ENCODE data around the gene TMEM132C.

DNA sequence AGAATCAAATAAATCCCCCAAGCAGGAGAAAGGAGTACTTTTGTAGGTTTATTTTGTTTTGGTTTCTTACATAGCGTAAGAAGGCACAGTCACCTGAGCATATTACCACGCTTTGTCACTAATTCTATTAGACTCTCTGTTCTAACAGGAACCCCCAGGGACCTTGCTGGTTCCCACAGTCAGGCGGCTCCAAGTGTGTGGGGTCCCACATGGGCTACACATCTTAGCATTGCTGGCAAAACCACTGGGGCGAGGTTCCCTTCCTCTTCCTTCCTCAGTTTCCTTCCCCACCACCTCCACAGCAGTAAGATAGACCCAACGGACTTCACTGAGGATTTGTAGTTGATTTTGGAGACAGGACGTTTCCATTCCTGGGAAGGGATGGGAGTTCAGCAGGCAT, 49.1 kb downstream of the TMEM132C start:
- TF ChIP-seq, protein P1, sequence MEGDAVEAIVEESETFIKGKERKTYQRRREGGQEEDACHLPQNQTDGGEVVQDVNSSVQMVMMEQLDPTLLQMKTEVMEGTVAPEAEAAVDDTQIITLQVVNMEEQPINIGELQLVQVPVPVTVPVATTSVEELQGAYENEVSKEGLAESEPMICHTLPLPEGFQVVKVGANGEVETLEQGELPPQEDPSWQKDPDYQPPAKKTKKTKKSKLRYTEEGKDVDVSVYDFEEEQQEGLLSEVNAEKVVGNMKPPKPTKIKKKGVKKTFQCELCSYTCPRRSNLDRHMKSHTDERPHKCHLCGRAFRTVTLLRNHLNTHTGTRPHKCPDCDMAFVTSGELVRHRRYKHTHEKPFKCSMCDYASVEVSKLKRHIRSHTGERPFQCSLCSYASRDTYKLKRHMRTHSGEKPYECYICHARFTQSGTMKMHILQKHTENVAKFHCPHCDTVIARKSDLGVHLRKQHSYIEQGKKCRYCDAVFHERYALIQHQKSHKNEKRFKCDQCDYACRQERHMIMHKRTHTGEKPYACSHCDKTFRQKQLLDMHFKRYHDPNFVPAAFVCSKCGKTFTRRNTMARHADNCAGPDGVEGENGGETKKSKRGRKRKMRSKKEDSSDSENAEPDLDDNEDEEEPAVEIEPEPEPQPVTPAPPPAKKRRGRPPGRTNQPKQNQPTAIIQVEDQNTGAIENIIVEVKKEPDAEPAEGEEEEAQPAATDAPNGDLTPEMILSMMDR (IDR thresholded peaks at IDR 0.05): no peak
- TF ChIP-seq ETV6 (CRISPR knock-in tag; IDR thresholded peaks at IDR 0.05) (no peak), USF2 (CRISPR knock-in tag; IDR thresholded peaks at IDR 0.05) (no peak), FOXJ3 (CRISPR knock-in tag; IDR thresholded peaks at IDR 0.05; ENCODE audit: borderline replicate concordance) (no peak), ZNF281 (CRISPR knock-in tag; IDR thresholded peaks at IDR 0.05) (no peak), CREB1 (CRISPR knock-in tag; IDR thresholded peaks at IDR 0.05) (no peak), ZNF423 (CRISPR knock-in tag; IDR thresholded peaks at IDR 0.05) (no peak), GABPB1 (CRISPR knock-in tag; IDR thresholded peaks at IDR 0.05) (no peak), SP1 (CRISPR knock-in tag; conservative IDR thresholded peaks at IDR 0.05) (no peak), JAZF1 (CRISPR knock-in tag; IDR thresholded peaks at IDR 0.05) (no peak), CBFB (CRISPR knock-in tag; IDR thresholded peaks at IDR 0.05; ENCODE audit: low read depth) (no peak)
- TF ChIP-seq, protein P2, sequence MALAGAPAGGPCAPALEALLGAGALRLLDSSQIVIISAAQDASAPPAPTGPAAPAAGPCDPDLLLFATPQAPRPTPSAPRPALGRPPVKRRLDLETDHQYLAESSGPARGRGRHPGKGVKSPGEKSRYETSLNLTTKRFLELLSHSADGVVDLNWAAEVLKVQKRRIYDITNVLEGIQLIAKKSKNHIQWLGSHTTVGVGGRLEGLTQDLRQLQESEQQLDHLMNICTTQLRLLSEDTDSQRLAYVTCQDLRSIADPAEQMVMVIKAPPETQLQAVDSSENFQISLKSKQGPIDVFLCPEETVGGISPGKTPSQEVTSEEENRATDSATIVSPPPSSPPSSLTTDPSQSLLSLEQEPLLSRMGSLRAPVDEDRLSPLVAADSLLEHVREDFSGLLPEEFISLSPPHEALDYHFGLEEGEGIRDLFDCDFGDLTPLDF (CRISPR knock-in tag; IDR thresholded peaks at IDR 0.05): no peak

Measured in WTC11 (cell line).